Naive thymus-derived CD4-positive, alpha-beta T cell (primary cell): Measurements from ENCODE around the gene LRPPRC. TPM values are rescaled to one million over a fixed set of nuclear protein-coding genes. Genes with fewer than 3 reads are reported as not detected.

ENCODE experiments used
- ATAC-seq: fragments of 150-1000 bp; cut with Tn5 transposase; 2 replicates; pipeline ENCODE4 v1.10.0; 2021; ENCODE audit warnings: mild to moderate bottlenecking, moderate library complexity
- CTCF ChIA-PET: fragments of 350-600 bp; sonication (Branson Sonifier 250); formaldehyde crosslinking; loops from one replicate; lab custom pipeline; 2021; ENCODE audit warnings: antibody characterized with exemption; lab: Charles Lee
- POLR2A ChIA-PET: fragments of 350-600 bp; sonication (Branson Sonifier 250); formaldehyde crosslinking; loops from one replicate; lab custom pipeline; 2021; ENCODE audit warnings: antibody characterized with exemption, inconsistent platforms; lab: Charles Lee
- DNase-seq, 9 donors: peaks; one replicate each; pipeline versions ENCODE4 v3.0.0 to v3.0.0-alpha.2; 2020 to 2022; ENCODE audit warnings: mixed read lengths in 1 of 9
- H3K27ac ChIP-seq: one replicate; pipeline ENCODE4 v1.7.0; 2013; ENCODE audit warnings: mild to moderate bottlenecking, low read depth, low read length, moderate library complexity
- H3K27me3 ChIP-seq, 2 donors: one replicate each; pipeline ENCODE4 v1.7.0; 2013; ENCODE audit warnings: low read length in 2 of 2, mild to moderate bottlenecking in 2 of 2, moderate library complexity in 2 of 2; ENCODE audit not compliant: control insufficient read depth in 2 of 2, insufficient read depth in 2 of 2
- H3K36me3 ChIP-seq, 3 experiments: 1 replicate in 2 of 3; 2 replicates in 1 of 3; pipeline ENCODE4 v1.7.0; 2013; ENCODE audit warnings: low read length in 3 of 3, mild to moderate bottlenecking in 3 of 3, moderate library complexity in 1 of 3; ENCODE audit not compliant: insufficient read depth in 3 of 3, control insufficient read depth in 2 of 3
- H3K4me1 ChIP-seq, 2 donors: one replicate each; pipeline ENCODE4 v1.7.0; 2013; ENCODE audit warnings: low read length in 2 of 2, mild to moderate bottlenecking in 2 of 2, moderate library complexity in 1 of 2; ENCODE audit not compliant: control insufficient read depth in 2 of 2, insufficient read depth in 2 of 2
- H3K4me3 ChIP-seq: 2 replicates; pipeline ENCODE4 v1.7.0; 2013; ENCODE audit warnings: mild to moderate bottlenecking, low read length
- H3K9me3 ChIP-seq, 3 experiments: 1 replicate in 2 of 3; 2 replicates in 1 of 3; pipeline ENCODE4 v1.7.0; 2013; ENCODE audit warnings: low read length in 3 of 3; ENCODE audit not compliant: control insufficient read depth in 2 of 3
- H3K27ac Mint-ChIP-seq, 9 donors: one replicate each; pipeline ENCODE4 v1.8.0; 2020 to 2022; ENCODE audit warnings: mixed read lengths in 9 of 9, mild to moderate bottlenecking in 8 of 9, moderate library complexity in 5 of 9, inconsistent platforms in 2 of 9
- H3K27me3 Mint-ChIP-seq, 5 donors: one replicate each; pipeline ENCODE4 v1.8.0; 2021 to 2022; ENCODE audit warnings: mixed read lengths in 5 of 5, mild to moderate bottlenecking in 1 of 5
- H3K36me3 Mint-ChIP-seq, 5 donors: one replicate each; pipeline ENCODE4 v1.8.0; 2020 to 2022; ENCODE audit warnings: mixed read lengths in 5 of 5, mild to moderate bottlenecking in 3 of 5, inconsistent platforms in 1 of 5
- H3K4me1 Mint-ChIP-seq, 7 donors: one replicate each; pipeline ENCODE4 v1.8.0; 2020 to 2022; ENCODE audit warnings: mixed read lengths in 7 of 7, mild to moderate bottlenecking in 3 of 7, inconsistent platforms in 1 of 7
- H3K4me3 Mint-ChIP-seq, 10 donors: one replicate each; pipeline ENCODE4 v1.8.0; 2020 to 2022; ENCODE audit warnings: mild to moderate bottlenecking in 10 of 10, mixed read lengths in 10 of 10, moderate library complexity in 6 of 10, inconsistent platforms in 2 of 10
- H3K9me3 Mint-ChIP-seq, 11 donors: one replicate each; pipeline ENCODE4 v1.8.0; 2020 to 2022; ENCODE audit warnings: mixed read lengths in 11 of 11, mild to moderate bottlenecking in 4 of 11, inconsistent platforms in 1 of 11, moderate library complexity in 1 of 11
- intact Hi-C, 2 donors: fragments of 100-400 bp; cut with micrococcal nuclease; formaldehyde crosslinking; loops; one replicate each; pipeline ENCODE4 v1.15.1; 2023
- polyA plus RNA-seq, 2 donors: library from polyadenylated mRNA; unstranded; fragments of 300-500 nt; fragmentation: Illumina TruSeq; gene quantifications; one replicate each; pipeline ENCODE4 v1.2.3, GENCODE V29; 2021
- total RNA-seq, 6 experiments: library from RNA in 5 of 6; stranded (reverse) in 5 of 6; gene quantifications; 1 replicate in 5 of 6; 2 replicates in 1 of 6; pipeline ENCODE4 v1.2.3 and lab custom pipeline; 2021 to 2026

The LRPPRC gene
- total and polyA plus RNA-seq, 7 experiments from 2014 or later = 42.3 to 92.7 (median 67.0) TPM

DNA sequence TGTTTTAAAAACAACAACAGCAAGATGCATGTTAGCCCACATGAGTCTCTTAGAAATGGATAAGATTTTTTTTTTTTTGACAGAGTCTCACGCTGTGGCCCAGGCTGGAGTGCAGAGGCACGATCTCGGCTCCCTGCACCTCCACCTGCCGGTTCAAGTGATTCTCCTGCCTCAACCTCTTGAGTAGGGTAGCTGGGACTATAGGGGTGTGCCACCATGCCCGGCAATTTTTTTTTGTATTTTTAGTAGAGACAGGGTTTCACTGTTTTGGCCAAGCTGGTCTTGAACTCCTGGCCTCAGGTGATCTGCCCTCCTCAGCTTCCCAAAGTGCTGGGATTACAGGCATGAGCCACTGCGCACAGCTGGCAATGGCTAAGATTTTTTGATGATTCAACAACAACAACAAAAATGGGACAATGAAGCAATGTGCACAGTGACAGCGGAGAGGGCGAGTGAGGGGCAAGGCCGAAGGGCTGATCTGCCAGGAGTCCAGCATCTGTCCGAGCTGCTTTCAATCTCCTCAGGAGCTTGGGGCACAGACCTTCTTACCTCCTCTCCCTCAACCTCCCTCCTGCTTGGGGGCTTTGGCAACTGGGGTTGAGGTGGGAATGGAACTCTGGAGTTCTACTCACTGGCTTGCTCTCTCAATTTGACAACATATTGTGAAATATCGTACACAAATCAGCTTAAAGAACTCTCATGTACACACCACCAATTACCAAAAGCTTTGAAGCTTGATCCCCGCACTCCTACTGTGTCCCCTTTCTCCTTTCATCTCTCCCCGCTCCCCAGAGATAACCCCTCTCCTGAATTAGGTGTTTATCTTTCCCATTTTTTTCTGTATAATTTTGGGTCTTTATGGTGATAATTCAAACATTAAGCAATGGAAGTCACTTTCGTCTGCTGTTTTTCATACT, 153.6 kb downstream of the LRPPRC start:
- ChIA-PET CTCF (no interaction called here), POLR2A (no interaction called here)
- Histone ChIP-seq H3K36me3 (no peaks in the 10 kb centered on the region), H3K4me1 (no peaks in the 10 kb centered on the region), H3K4me3 (no peak overlapping the region), H3K27me3 (no peaks in the 10 kb centered on the region), H3K27ac (no peak overlapping the region), H3K9me3 (no peaks in the 10 kb centered on the region)
- no peak overlapping the region for H3K4me3 Mint-ChIP-seq
- H3K27me3 Mint-ChIP-seq = peaks cover 0 to 3% (median 0%) of the 10 kb centered on the region in 5 donors
- DNase-seq (no peak), ATAC-seq (no peak)
- intact Hi-C loops = no loop called here
- no peak overlapping the region for H3K27ac Mint-ChIP-seq
- H3K36me3 Mint-ChIP-seq = no peaks in the 10 kb centered on the region
- peaks cover 0 to 2% (median 0%) of the 10 kb centered on the region in 7 donors for H3K4me1 Mint-ChIP-seq
- no peaks in the 10 kb centered on the region for H3K9me3 Mint-ChIP-seq

- CTCF ChIA-PET = interaction anchor here (0.7 kb wide), 1 partner anchor 75 kb away, joined by 3 read pairs; no protein-coding TSS in a partner anchor
- intact Hi-C loops = no loop called here
- H3K4me1 Mint-ChIP-seq = peaks cover 0 to 2% (median 0%) of the 10 kb centered on the region in 7 donors
- no peaks in the 10 kb centered on the region for H3K36me3 ChIP-seq
- H3K9me3 Mint-ChIP-seq = no peaks in the 10 kb centered on the region
- H3K27me3 ChIP-seq = no peaks in the 10 kb centered on the region
- no peak overlapping the region for H3K4me3 Mint-ChIP-seq
- no peak for DNase-seq
- H3K4me3 ChIP-seq = no peak overlapping the region
- no peaks in the 10 kb centered on the region for H3K4me1 ChIP-seq
- H3K27ac ChIP-seq = no peak overlapping the region
- no peaks in the 10 kb centered on the region for H3K9me3 ChIP-seq
- POLR2A ChIA-PET = no interaction called here
- ATAC-seq = no peak
- H3K36me3 Mint-ChIP-seq = no peaks in the 10 kb centered on the region
- H3K27ac Mint-ChIP-seq = no peak overlapping the region
- H3K27me3 Mint-ChIP-seq = peaks cover 0 to 4% (median 0%) of the 10 kb centered on the region in 5 donors
These were observed 154.8 kb downstream of the LRPPRC start for GRCh38 chr2:43840965-43841364.

DNA sequence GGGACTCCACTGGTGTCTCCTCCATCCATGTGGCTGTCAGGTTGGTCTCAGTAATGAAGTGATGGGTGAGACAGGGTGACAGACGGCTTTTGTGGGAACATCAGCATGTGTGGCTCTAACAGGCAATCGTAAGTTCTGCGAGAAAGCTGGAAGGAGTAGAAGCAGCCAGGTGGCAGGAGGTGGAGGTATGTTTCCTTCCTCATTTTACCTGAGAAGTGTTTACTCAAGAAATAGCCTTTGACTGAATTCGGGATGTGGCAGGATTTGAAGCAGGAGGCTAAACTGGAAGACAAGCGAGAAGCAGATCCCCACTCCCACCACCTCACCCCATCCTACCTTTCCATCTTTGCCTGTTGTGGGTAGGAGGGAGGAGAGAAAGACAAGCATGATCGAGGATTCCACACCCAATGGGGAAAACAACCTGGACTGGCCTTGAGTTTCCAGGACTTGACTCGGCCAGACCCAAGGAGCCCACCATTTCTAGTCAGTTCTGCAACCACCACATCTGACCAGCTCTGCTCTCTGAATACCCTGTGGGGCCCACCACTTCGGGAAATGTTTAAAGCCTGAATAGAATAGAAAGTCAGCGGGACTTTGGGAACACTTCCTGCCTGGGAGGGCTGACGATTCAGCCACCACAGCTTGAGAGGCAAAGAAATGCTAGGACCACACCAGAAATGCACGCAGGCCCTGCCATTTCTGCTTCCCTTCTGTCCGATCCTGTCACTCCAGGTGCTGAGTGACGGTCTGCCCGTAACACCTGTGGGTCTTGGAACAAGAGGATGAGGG, 155.8 kb downstream of the LRPPRC start:
- H3K4me1 Mint-ChIP-seq = peaks cover 0 to 2% (median 0%) of the 10 kb centered on the region in 7 donors
- DNase-seq (no peak), ATAC-seq (no peak)
- H3K9me3 Mint-ChIP-seq = no peaks in the 10 kb centered on the region
- H3K27ac Mint-ChIP-seq = no peak overlapping the region
- Histone ChIP-seq H3K4me3 (no peak overlapping the region), H3K4me1 (no peaks in the 10 kb centered on the region), H3K27ac (no peak overlapping the region), H3K9me3 (no peaks in the 10 kb centered on the region), H3K27me3 (no peaks in the 10 kb centered on the region), H3K36me3 (no peaks in the 10 kb centered on the region)
- intact Hi-C loops = no loop called here
- no peaks in the 10 kb centered on the region for H3K36me3 Mint-ChIP-seq
- H3K27me3 Mint-ChIP-seq = peaks cover 0 to 4% (median 0%) of the 10 kb centered on the region in 5 donors
- ChIA-PET POLR2A (no interaction called here), CTCF (interaction anchor here (0.7 kb wide), 1 partner anchor 76 kb away, joined by 3 read pairs; no protein-coding TSS in a partner anchor)
- no peak overlapping the region for H3K4me3 Mint-ChIP-seq

GRCh38 chr2:43838560-43839267, 157.1 kb downstream of the LRPPRC start, which contains the start of the genes ABCG5 and ABCG8:
Gene ABCG5 (minus strand): TSS chr2:43838839. CDS start chr2:43838679, 160 bp downstream.
Gene ABCG8 (plus strand): TSS chr2:43838971. CDS start chr2:43839054, 83 bp downstream.
- intact Hi-C loops = no loop called here
- peaks cover 0 to 4% (median 2%) of the 10 kb centered on the region in 5 donors for H3K27me3 Mint-ChIP-seq
- H3K9me3 Mint-ChIP-seq = no peaks in the 10 kb centered on the region
- H3K9me3 ChIP-seq = no peaks in the 10 kb centered on the region
- H3K4me3 Mint-ChIP-seq = no peak within 1 kb of the TSS
- H3K27ac ChIP-seq = no peak within 1 kb of the TSS
- H3K4me3 ChIP-seq = no peak within 1 kb of the TSS
- no peaks in the 10 kb centered on the region for H3K36me3 Mint-ChIP-seq
- ATAC-seq = no peak
- no peak for DNase-seq
- no peak within 1 kb of the TSS for H3K27ac Mint-ChIP-seq
- ChIA-PET CTCF (no interaction called here), POLR2A (no interaction called here)
- H3K4me1 Mint-ChIP-seq = peaks cover 0 to 2% (median 0%) of the 10 kb centered on the region in 7 donors
- H3K4me1 ChIP-seq = no peaks in the 10 kb centered on the region
- H3K36me3 ChIP-seq = no peaks in the 10 kb centered on the region
- no peaks in the 10 kb centered on the region for H3K27me3 ChIP-seq

DNA sequence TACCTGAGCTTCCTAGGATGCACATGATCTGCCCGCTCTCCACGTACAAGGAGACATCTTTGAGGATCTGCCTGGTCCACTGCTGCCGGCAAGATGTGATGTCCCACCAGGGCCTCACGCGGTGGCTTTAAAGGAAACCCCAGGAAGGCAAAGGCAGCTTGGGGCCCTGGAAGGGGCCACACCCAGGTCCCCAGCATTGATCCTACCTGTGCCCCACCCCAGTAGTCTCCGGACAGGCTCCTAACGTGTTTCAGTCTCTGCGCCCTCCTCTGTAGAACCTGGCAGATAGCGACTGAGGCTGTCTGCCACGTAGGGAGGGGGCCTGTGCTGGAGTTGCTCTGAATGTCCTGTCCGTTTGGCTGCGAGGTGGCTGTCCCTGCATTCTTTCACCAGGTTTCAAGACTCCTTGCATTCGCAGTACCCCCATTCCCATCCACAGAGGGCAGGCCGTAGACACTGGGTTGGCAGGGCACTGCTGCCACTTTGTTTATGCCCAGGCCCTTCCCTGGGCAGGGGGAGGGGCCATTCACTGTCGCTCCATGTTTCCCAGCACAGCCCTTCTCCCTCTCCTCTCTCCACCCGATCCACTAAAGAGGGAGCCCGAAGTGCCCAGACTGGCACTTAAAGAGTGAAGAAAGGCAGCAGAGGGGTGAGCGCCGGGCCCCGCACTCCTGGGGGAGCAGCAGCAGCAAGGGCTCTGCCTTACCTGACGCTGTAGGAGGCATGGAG, 157.8 kb downstream of the LRPPRC start:
- peaks cover 0 to 2% (median 0%) of the 10 kb centered on the region in 7 donors for H3K4me1 Mint-ChIP-seq
- no peak overlapping the region for H3K27ac Mint-ChIP-seq
- intact Hi-C loops = no loop called here
- Histone ChIP-seq H3K9me3 (no peaks in the 10 kb centered on the region), H3K4me1 (no peaks in the 10 kb centered on the region), H3K36me3 (no peaks in the 10 kb centered on the region), H3K27me3 (no peaks in the 10 kb centered on the region), H3K27ac (no peak overlapping the region), H3K4me3 (no peak overlapping the region)
- CTCF ChIA-PET = no interaction called here
- no peak for ATAC-seq
- no peaks in the 10 kb centered on the region for H3K36me3 Mint-ChIP-seq
- POLR2A ChIA-PET = no interaction called here
- no peak for DNase-seq
- no peak overlapping the region for H3K4me3 Mint-ChIP-seq
- peaks cover 0 to 4% (median 3%) of the 10 kb centered on the region in 5 donors for H3K27me3 Mint-ChIP-seq
- H3K9me3 Mint-ChIP-seq = no peaks in the 10 kb centered on the region

DNA sequence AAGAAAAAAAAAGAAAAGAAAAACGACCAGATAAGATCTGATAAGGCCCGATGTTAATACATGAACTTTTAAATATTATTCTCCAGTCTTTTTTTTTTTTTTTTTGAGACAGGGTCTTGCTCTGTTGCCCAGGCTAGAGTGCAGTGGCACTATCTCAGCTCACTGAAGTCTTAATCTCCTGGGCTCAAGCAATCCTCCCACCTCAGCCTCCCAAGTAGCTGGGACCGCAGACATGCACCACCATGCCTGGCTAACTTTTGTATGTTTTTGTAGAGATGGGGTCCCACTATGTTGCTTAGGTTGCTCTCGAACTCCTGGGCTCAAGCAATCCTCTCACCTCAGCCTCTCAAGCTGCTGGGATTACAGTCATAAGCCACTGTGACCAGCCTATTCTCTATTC, 158.8 kb downstream of the LRPPRC start:
- POLR2A ChIA-PET = no interaction called here
- no peak for ATAC-seq
- CTCF ChIA-PET = no interaction called here
- Mint-ChIP-seq H3K27me3 (peaks cover 0 to 4% (median 3%) of the 10 kb centered on the region in 5 donors), H3K36me3 (no peaks in the 10 kb centered on the region), H3K4me1 (peaks cover 0 to 2% (median 0%) of the 10 kb centered on the region in 7 donors), H3K9me3 (no peaks in the 10 kb centered on the region), H3K27ac (no peak overlapping the region), H3K4me3 (no peak overlapping the region)
- Histone ChIP-seq H3K36me3 (no peaks in the 10 kb centered on the region), H3K4me3 (no peak overlapping the region), H3K4me1 (no peaks in the 10 kb centered on the region), H3K27ac (no peak overlapping the region), H3K9me3 (no peaks in the 10 kb centered on the region), H3K27me3 (no peaks in the 10 kb centered on the region)
- DNase-seq = no peak
- intact Hi-C loops = no loop called here
